AG08395 (cell line): ENCODE measurements around the gene FLAD1.

Experiments used
- DNase-seq: peaks from one replicate; pipeline ENCODE4 v3.0.0; 2012; ENCODE audit warnings: mixed read lengths, low spot score

The FLAD1 gene

DNA sequence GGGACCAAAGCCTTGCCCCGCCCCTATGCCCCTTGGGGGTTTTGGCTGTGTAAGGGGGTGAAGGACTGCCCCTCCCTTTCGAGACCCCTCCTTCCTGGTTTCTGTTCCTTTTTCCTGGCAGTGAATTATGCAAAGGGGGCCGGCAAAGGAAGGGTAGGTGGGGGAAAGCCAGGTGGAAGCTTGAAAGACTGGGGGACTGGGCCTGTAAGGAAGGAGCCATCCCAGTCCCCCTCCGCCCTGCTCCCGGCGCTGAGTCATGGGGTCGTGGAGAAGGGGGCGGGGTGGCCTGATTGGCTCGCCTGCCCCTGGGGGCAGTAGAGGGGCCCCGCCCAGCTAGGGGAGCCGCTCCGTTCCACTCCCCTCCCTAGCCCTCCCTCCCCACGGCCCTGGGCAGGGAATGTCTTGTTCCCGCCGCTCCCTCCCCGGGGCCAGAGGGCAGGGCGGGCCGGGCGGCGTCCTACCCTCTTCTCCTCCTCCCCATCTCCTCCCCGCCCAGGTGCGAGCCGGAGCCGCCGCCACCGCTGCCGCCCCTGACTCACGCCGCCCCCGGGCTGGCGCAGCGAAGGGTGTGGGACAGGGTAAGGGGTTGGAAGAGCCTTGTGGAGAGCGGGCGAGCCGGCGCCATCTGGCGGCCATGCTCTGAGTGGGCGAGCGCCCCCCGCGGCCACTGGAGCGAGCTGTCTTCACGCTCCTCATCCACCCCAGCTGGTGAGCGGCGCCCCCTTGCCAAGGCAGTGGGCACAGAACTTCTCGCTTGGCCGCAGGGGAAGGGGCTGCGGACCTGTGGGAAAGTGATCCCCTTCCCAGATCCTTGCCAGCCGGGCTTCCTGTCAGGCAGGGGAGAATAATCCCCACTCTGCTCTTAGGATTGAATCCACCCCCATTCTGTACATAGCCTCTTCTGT, 34.1 kb downstream of the FLAD1 start:
- DNase-seq, result peak; percentile 86

DNA sequence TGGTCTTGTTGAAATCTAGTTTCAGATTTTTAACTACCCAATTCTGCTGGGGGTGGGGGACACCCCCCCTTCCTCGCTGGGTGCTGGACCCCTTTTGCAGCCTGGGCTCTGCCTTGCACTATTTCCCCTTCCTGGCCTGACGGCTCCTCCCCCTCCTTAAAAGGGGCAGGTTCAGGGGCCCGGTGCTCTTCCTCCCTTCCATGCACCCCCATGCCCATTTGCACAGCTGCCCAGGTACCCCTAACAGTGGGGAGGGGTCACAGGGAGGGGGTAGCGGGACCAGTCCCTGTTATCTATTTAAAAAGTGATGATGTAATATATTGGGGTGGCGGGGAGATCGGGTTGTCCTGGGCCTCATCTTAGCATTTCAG, 34.8 kb downstream of the FLAD1 start:
- no peak for DNase-seq

DNA sequence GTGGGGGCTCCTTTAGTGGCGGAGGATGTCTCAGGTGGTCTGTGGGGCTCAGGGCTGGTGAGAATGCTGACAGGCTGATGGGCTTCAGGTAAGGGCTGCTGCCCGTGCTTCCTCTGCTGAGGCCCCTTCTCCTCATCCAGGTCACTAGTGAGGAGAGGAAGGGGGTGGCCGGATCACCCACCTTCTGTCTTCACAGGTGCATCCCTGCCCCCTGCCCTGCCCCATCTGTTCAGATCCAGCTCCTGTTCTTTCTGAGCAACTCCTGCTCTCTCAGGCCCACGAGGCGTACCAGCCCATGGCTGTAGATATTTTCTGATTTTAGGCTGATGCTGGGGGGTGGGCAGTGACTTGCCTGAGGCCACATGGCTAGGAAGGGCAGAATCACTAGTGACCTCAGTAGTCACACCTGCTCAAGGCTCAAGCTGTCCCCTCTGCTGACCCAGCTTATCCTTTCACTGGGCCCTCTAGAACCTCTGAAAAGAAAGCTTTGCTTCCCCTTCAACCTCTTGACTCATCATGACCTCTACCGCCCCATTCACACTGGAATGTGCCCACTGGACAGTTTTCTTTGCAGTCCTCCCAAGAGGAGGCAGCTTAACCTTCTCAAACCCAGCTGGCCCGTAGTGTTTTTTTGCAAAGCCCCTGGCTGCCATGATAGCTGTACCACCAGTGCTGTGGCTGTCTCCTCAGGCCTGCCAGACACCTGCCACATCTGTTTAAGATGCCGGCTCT, 35.6 kb downstream of the FLAD1 start:
- DNase-seq, result no peak

DNA sequence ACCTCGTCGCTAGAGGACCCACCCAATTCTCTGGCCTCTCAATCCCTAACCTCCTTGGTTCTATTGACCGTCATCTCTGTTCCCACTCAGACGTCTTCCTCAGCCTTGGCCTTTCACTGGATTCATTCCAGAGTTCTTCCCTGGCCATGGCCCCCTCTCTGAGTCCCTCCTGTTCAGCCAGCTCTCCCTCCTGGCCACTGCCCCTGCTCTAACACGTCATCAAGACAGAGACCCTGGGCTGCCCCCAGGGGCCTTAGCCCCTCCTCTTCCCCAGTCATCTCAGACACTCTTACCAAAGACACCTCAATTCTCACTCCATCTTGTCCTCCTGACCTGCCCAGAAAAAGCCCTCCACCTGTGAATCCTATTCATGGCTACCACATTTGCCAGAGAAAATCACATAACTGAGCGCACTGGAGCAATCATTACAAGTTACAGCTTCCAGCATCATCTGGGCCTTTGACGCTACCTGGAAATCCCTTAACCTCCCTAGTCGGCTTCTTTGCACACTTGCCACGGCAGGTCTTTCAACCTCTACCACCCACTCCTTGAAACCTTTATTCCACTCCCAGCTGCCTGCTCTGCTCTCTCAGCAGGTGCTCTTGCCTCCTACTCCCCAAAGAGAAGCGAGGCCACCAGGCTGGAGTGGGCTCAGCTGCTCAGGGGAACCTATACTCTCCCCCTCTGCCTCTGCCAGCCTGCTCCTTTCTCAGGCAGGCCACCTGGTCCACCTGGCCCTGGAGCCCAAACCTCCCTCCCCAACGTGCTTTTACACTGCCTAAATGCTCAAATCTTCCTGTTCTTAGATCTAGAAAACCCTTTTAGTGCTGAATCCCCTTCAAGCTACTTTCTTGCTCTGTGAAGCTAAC, 36.5 kb downstream of the FLAD1 start:
- DNase-seq, result no peak

DNA sequence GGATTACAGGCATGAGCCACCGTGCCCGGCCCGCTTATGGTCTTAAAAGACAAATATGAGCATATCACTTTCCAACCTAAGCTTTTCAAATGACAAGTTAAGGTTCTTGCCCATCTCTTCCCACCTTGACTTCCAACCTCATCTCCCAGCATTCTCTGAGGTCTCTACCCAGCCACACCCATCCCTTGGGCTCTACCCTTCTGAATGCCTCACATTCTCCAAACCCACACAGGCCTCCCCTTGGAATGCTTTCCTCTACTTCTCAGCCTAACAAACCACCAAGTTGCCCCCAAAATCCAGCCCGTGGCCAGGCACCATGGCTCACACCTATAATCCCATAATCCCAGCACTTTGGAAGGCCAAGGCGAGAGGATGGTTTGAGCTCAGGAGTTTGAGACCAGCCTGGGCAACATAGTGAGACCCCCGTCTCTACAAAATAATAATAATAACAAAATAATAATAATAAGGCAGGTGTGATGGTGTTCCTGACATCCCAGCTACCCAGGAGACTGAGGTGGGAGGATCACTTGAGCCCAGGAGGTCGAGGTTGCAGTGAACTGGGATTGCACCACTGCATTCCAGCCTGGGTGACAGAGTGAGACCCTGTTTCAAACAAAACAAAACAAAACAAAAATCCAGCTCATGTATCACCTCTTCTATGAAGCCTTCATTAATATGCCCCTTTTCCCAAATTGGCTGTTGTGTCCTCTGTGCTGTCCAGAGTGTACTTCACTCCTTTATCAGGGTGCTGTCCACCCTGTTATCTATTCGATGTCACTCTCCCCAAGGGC, 39.2 kb downstream of the FLAD1 start:
- no peak for DNase-seq

DNA sequence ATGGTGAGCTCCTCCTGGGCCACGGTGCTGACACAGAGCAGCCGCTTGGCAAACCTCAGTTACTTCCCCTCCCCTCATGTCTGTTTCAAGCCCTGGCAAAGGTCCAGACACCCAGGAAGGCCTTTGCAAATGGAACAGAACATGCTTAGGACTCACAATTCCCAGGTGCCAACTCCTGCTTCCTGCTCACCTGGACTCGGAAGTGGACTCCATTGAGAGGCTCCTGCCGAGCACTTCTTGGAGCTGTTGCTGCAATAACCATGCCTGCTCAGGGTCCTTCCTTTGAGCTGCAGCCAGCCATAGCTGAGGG, 39.7 kb downstream of the FLAD1 start:
- DNase-seq, result no peak

DNA sequence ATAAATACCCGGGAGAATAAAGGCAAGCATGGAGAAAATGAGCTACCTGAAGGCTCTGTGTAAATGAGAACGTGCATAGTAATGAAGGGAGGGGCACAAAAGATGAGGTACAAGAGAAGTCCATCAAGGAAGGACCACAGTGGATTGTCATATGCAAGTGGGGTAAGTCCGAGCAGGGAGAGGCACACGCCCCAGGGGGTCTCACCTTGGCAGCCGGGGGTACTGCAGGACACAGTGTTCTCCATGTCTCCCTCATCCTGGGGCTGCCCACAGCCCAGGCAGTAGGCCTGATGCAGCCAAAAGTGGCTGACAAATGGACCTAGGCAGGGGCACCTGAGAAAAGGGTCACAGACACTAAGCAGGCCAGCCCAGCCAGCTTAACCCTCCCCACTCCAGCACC, 40.5 kb downstream of the FLAD1 start:
- no peak for DNase-seq

DNA sequence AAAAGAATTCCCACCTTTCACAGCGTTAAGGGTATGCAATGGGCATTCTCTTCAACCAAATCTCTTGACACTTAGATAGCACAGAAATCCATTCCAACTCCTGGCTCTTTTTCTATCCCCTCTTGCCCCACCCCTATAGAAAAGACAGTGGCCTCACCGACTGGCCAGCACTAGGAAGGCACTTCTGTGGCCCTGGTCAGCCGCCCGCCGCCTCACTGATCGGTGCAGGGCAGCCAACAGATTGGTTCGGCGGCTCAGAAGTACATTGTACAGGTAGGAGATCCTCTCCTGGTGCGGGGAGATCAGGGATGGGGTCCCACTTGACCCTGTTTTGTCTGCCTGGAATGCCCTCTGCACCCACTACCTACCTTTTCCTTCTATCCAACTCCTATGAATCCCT, 41.2 kb downstream of the FLAD1 start:
- DNase-seq, result no peak

DNA sequence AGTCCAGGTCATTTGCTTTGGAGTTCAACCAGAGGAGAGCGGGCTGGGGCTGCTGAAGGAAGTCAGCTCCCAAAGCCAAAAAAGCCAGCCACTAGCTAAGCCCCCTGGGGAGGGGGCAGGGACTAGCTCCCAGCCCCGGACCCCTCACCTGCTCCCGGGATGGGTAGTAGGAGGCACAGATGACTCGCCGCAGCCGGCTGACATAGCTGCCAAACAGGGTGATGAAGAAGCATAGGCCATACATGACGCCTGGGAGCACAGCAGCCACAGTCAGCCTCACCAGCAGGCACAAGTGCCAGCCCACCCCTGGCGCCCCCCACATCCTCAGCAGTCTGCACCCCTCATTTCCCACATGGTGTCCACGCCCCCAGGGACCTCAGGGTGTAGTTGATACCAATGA, 43.0 kb downstream of the FLAD1 start:
- DNase-seq, result no peak

DNA sequence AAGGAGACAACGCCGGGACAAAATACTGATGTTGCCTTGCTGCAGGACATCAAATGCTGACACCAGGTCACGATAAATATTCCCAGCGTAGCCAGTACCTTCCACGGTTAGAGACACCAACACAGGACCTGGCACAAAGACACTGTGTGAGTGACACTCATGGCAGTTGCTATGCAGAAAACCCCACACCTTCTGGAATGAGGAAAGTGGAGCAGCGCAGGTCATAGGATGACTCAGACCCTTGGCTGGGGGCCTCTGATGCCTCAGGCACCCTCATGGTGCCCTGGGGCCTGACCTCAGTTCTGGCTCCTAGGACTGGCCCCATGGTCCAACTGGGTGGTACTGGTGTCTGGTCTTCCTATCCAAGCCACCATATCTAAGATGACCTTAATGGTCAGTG, 43.4 kb downstream of the FLAD1 start:
- peak; percentile 36 for DNase-seq

DNA sequence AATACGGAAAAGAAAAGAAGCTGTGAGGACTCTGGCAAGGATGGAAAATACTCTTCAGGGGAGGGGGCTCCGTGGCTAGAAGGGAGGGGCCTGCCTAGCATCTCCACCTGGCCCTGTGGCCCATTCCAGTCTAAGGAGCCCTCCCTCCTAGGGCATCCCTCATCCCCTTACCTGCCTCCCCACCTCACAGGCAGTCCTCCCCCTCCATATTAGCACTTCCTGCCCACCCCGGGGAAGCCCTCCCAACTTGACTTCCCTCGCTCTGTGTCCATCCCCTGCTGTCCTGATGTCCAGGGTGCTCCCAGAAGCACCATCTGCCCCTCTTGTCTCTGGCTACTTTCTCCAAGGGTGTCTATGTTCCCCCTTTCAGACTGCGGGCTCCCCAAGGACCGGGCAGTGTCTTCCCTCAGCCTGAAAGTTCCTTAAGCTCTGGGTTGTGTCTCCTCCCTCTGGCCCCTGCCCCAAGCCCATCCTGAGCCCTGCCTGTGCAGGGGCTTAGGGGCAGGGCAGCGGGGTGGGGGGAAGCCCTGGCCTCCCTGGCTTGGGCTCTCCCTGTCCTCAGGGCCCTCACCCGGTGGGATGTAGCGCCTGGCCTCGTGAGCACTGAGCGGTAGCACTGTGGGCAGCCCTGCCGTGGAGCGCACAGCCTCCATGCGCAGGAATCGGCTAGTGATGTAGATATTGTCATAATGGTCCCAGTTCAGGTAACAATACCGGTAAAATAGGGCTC, 46.5 kb downstream of the FLAD1 start:
- DNase-seq, result no peak

DNA sequence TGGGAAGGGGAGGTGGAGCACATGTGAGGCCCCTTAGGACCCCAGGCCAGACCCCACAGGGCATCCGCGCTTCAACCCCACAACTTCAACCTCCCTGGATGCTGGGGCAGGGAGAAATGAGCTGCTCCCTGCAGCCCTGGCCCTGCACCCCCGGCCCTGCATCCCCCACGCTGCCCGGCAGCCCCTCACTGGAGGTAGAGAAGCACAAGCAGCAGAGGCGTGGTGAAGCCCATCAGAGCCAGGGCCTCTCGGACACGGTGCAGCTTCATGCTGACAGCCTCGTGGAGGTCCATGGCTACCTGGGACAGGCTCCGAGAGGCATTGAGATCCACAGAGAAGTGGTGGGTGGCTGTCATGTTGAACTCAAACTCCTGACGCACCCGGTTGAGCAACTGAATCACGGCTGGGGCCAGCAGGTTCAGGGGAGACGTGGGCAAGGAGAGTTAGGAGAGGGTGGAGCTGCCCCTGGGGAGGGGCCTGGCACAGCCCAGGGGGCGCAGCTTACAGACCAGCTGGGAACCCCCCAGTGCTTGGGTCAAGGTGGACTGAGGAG, 47.2 kb downstream of the FLAD1 start:
- no peak for DNase-seq

DNA sequence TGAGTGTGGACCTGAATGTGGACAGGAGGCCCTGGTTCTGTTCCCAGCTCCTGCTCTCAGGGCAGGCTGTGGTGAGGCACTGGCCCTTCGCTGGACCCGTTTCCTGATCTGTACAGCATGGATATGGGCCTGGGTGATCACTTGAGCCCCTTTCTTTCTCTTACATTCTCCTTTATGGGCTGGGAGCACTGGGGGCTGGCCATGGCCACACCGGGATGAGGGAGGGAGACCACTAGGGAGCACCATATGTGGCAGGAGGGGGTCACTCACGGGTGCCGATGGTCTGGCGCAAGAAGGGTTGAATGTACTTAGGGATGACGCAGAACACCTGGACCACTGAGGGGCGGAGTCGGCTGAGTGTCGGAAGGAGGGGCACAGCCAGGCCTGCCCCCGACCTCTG, 47.8 kb downstream of the FLAD1 start:
- no peak for DNase-seq

DNA sequence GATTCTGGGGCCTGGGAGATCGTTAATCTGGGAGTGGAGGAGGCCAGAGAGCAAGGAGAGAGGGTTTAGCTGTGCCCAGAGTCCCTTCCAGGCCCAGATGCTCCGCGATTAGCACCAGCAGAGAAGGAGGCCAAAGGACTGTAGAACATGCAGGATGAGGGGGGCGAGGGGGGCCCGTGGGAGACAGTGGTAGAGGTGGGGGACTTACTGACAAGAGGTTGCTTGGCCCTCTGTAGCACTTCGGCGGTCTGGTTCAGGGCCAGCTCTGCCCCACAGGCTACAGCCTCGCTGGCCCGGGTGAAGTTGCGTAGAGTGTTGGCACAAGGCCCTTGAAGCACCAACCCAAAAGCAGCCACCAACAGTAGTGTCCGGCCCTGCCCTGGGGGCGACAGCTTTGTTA, 49.7 kb downstream of the FLAD1 start:
- DNase-seq, result no peak

DNA sequence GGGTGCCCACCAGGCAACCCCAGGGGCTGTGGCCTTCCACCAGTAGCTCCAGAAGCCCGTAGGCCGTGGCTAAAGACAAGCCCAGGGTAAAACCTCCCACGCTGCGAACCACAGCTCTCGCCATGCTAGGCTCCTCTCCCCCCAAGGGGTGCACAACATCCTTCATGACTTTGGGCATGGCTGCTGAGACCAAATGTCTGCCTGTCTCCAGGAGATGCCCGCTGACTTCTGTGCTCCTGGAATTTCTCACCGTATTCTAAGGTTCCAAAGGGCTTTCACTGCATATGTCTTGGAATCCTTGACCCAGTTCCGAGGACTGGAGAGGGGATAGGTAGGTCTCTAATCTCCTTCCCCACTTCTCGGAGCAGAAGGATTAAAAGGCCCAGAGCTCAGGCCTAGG, 50.4 kb downstream of the FLAD1 start, which contains the start of the genes DCST1 and DCST2:
Gene DCST1 (plus strand): TSS at position 301 of the 400 bp plus-strand sequence. CDS start 213 bp downstream, outside the sequence.
Gene DCST2 (minus strand): TSS at position 258 of the 400 bp plus-strand sequence. CDS start 80 bp downstream, at position 178.
- DNase-seq, result no peak

DNA sequence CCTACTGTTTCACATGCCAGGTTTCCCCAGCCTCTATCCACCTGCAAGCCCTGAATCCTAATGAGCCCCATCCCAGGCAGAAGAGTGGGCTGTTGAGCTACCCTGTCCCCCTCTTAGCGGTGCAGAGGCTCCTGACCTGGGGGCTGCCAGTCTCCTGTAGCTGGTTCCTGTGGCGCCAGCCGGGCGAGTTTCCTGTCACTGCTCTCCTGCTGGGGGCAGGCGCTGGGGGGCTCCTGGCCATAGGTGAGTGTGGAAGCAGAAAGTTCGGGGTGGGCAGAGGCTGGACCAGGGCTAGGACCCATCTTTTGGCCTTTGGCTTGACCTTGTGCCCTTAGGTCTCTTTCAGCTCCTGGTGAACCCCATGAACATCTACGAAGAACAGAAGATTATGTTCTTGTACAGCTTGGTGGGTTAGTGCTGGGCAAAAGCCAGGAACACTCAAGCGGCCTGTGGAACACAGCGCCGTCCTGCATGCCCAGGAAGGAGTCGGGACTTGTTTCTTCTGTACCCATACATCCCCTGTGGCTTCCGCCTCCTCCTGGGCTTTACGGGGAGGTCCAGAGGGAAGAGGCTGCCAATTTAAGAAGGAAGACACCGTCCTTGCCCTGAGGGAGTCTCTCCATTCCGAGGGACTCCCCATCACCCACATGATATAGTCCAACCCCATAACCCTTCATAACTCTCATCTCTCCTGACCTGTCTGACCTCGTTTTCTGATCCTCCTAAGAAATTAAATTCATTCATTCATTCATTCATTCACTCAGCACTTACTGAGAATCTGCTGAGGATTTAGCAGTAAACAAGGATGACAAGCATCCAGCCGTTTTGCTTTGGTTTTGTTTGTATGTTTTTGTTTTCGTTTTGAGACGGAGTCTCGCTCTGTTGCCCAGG, 51.4 kb downstream of the FLAD1 start:
- DNase-seq, result no peak

DNA sequence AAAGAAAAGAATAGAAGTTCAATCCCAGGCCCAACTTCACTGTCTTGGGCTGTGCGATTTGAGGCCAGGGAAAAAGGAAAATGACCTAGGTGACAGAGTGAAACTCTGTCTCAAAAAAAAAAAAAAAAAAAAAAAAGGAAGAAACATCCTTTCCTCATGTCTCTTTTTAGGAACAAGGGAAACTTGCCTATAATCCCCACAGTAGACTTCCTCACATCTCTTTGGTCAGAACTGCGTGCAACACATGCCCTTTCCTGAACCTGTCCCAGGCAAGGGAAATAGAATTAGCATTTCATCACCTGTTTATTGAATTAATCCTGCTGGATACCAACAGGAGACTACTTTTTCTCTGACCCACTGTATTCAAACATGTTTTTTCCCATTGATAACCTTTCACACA, 52.8 kb downstream of the FLAD1 start:
- DNase-seq, result no peak

DNA sequence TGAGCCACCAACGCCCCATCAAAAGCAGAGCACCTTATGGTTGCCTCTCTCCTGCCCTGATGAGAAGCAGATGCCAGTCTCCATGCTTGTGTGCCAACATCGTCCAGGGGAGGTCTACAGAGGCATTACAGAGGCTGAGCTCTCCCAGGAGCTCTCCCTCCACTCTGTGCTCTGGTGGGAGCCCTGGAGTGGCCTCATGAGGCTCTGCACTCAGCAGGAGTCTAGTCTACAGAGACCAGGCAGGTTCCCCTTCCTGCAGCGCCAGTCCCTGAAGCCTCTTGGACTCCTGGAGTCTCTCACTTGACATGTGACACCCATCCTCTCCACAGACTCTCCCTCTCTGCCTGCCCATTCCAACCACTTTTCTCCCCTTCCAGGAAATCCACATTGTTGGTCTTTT, 53.9 kb downstream of the FLAD1 start:
- DNase-seq, result no peak

DNA sequence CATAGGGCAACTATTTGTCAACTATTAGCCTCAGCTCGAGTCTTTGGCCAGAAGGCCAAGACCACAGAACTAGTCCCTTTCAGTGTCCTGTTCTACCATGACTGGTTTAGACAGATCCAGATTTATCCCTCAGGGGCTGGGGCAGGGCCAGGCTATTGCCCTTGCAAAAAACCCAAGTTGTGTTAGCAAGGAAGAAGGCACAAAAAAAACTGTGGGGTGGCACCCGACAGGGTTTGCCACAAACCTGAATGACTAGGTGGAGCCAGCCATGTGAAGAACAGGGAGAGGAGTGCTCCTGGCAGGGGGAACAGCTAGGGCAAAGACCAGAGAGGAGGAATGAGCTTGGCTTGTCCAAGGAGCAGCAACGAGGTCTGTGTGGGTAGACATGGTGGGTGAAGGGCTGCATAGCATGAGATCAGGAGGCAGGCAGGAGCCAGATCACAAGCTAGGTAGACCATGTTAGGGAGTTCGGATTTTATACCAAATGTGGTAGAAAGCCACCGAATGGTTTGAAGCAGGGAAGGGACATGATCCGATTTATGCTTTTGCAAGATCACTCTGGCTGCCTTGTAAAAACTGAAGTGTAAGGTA, 54.8 kb downstream of the FLAD1 start:
- no peak for DNase-seq
